ENCODE results near the gene ZNF565.
"Not testable (repeated sequence)": the region's sequence is repeated elsewhere in the genome, so short reads cannot be mapped to it uniquely, and the experiment has no call there.

Gene ZNF565

GRCh38 chr19:36236946-36237310 lies 22.5 kb upstream of the ZNF565 start:
- H3K4me3 ChIP-seq (replicated peaks; ENCODE audit: low read depth, low read length), result no peak overlapping the region
- no peak for DNase-seq (ENCODE audit: extremely low read depth, low read depth)
- TF ChIP-seq CTCF (IDR thresholded peaks at IDR 0.05; ENCODE audit: low read depth, low read length, missing control alignments), result no peak

- no peak for DNase-seq (ENCODE audit: extremely low read depth, low read depth)
- no peak for TF ChIP-seq CTCF (IDR thresholded peaks at IDR 0.05; ENCODE audit: low read depth, low read length, missing control alignments)
- H3K4me3 ChIP-seq (replicated peaks; ENCODE audit: low read depth, low read length), result no peak overlapping the region
Observed at GRCh38 chr19:36236304-36236945, 22.0 kb upstream of the ZNF565 start.

- H3K4me3 ChIP-seq (replicated peaks; ENCODE audit: low read depth, low read length); DNase-seq (ENCODE audit: extremely low read depth, low read depth): not testable (repeated sequence)
Observed at GRCh38 chr19:36233626-36234025, 19.2 kb upstream of the ZNF565 start.

- DNase-seq (ENCODE audit: extremely low read depth, low read depth), result peak; percentile 29
- peak overlapping the region; percentile 6 for H3K4me3 ChIP-seq (replicated peaks; ENCODE audit: low read depth, low read length)
- no peak for TF ChIP-seq CTCF (IDR thresholded peaks at IDR 0.05; ENCODE audit: low read depth, low read length, missing control alignments)
Observed at GRCh38 chr19:36225219-36225892, 10.9 kb upstream of the ZNF565 start.

- no peak for TF ChIP-seq CTCF (IDR thresholded peaks at IDR 0.05; ENCODE audit: low read depth, low read length, missing control alignments)
- no peak overlapping the region for H3K4me3 ChIP-seq (replicated peaks; ENCODE audit: low read depth, low read length)
- no peak for DNase-seq (ENCODE audit: extremely low read depth, low read depth)
Observed at GRCh38 chr19:36222503-36222902, 8.0 kb upstream of the ZNF565 start.

- DNase-seq (ENCODE audit: extremely low read depth, low read depth), result no peak
- no peak overlapping the region for H3K4me3 ChIP-seq (replicated peaks; ENCODE audit: low read depth, low read length)
- no peak for TF ChIP-seq CTCF (IDR thresholded peaks at IDR 0.05; ENCODE audit: low read depth, low read length, missing control alignments)
Observed at GRCh38 chr19:36221474-36221873, 7.0 kb upstream of the ZNF565 start.

- H3K4me3 ChIP-seq (replicated peaks; ENCODE audit: low read depth, low read length), result peak overlapping the region; percentile 71
- no peak for DNase-seq (ENCODE audit: extremely low read depth, low read depth)
- no peak for TF ChIP-seq CTCF (IDR thresholded peaks at IDR 0.05; ENCODE audit: low read depth, low read length, missing control alignments)
Observed at GRCh38 chr19:36215276-36216123, 1.0 kb upstream of the ZNF565 start.
